ENCODE results near the gene PPP1R1C.
"Not testable (repeated sequence)": the region's sequence is repeated elsewhere in the genome, so short reads cannot be mapped to it uniquely, and the experiment has no call there.

PPP1R1C gene

GRCh38 chr2:182018218-182018617 is 32.6 kb downstream of the PPP1R1C start:
- no peak for TF ChIP-seq ZNF274 (IDR thresholded peaks at IDR 0.05; ENCODE audit: low read depth, low read length)
- no peak overlapping the region for H3K4me3 ChIP-seq (ENCODE audit: low read length)

GRCh38 chr2:182019731-182020130 is 34.1 kb downstream of the PPP1R1C start:
- H3K4me3 ChIP-seq (ENCODE audit: low read length), result no peak overlapping the region
- TF ChIP-seq ZNF274 (IDR thresholded peaks at IDR 0.05; ENCODE audit: low read depth, low read length), result no peak

GRCh38 chr2:182020286-182021070 is 34.8 kb downstream of the PPP1R1C start:
- TF ChIP-seq ZNF274 (IDR thresholded peaks at IDR 0.05; ENCODE audit: low read depth, low read length), result no peak
- H3K4me3 ChIP-seq (ENCODE audit: low read length), result no peak overlapping the region; the same call in 1 of the 2 replicates

- H3K4me3 ChIP-seq (ENCODE audit: low read length), result no peak overlapping the region
- no peak for TF ChIP-seq ZNF274 (IDR thresholded peaks at IDR 0.05; ENCODE audit: low read depth, low read length)
These were observed 37.6 kb downstream of the PPP1R1C start for GRCh38 chr2:182023235-182023634.

GRCh38 chr2:182030875-182031274 is 45.2 kb downstream of the PPP1R1C start:
- not testable (repeated sequence) for H3K4me3 ChIP-seq (ENCODE audit: low read length)

- no peak for TF ChIP-seq ZNF274 (IDR thresholded peaks at IDR 0.05; ENCODE audit: low read depth, low read length)
These were observed 46.3 kb downstream of the PPP1R1C start for GRCh38 chr2:182031956-182032355.

GRCh38 chr2:182033449-182033848 is 47.8 kb downstream of the PPP1R1C start:
- H3K4me3 ChIP-seq (ENCODE audit: low read length), result no peak overlapping the region
- no peak for TF ChIP-seq ZNF274 (IDR thresholded peaks at IDR 0.05; ENCODE audit: low read depth, low read length)

More at GRCh38 chr2:182031956-182032355, 46.3 kb downstream of the PPP1R1C start:
- no peak overlapping the region for H3K4me3 ChIP-seq (ENCODE audit: low read length)

- no peak for TF ChIP-seq ZNF274 (IDR thresholded peaks at IDR 0.05; ENCODE audit: low read depth, low read length)
- no peak overlapping the region for H3K4me3 ChIP-seq (ENCODE audit: low read length)
These were observed 52.9 kb downstream of the PPP1R1C start for GRCh38 chr2:182038576-182038975.

GRCh38 chr2:182043021-182043420 is 57.4 kb downstream of the PPP1R1C start:
- no peak overlapping the region for H3K4me3 ChIP-seq (ENCODE audit: low read length)
- TF ChIP-seq ZNF274 (IDR thresholded peaks at IDR 0.05; ENCODE audit: low read depth, low read length), result no peak

- H3K4me3 ChIP-seq (ENCODE audit: low read length), result no peak overlapping the region
- no peak for TF ChIP-seq ZNF274 (IDR thresholded peaks at IDR 0.05; ENCODE audit: low read depth, low read length)
These were observed 58.2 kb downstream of the PPP1R1C start for GRCh38 chr2:182043861-182044260.

GRCh38 chr2:182047544-182047943 is 61.9 kb downstream of the PPP1R1C start:
- H3K4me3 ChIP-seq (ENCODE audit: low read length), result no peak overlapping the region
- TF ChIP-seq ZNF274 (IDR thresholded peaks at IDR 0.05; ENCODE audit: low read depth, low read length), result no peak

GRCh38 chr2:182048088-182048487 is 62.4 kb downstream of the PPP1R1C start:
- no peak overlapping the region for H3K4me3 ChIP-seq (ENCODE audit: low read length)
- no peak for TF ChIP-seq ZNF274 (IDR thresholded peaks at IDR 0.05; ENCODE audit: low read depth, low read length)

- no peak for TF ChIP-seq ZNF274 (IDR thresholded peaks at IDR 0.05; ENCODE audit: low read depth, low read length)
- no peak overlapping the region for H3K4me3 ChIP-seq (ENCODE audit: low read length)
These were observed 63.0 kb downstream of the PPP1R1C start for GRCh38 chr2:182048621-182049020.

GRCh38 chr2:182049372-182050148 is 63.9 kb downstream of the PPP1R1C start:
- no peak overlapping the region for H3K4me3 ChIP-seq (ENCODE audit: low read length)
- TF ChIP-seq ZNF274 (IDR thresholded peaks at IDR 0.05; ENCODE audit: low read depth, low read length), result no peak

Measured in GM08714 (cell line).